Upper lobe of left lung (tissue), 4 donors: ENCODE data around the gene ENOX1.
"Not testable (repeated sequence)": the region's sequence is repeated elsewhere in the genome, so short reads cannot be mapped to it uniquely, and the experiment has no call there.

Experiments used
- EP300 ChIP-seq, 4 donors: sonication (generic); formaldehyde crosslinking; IDR thresholded peaks; one replicate each; pipeline ENCODE4 v1.5.1; 2017; ENCODE audit warnings: antibody characterized with exemption in 4 of 4, control low read depth in 2 of 4
- POLR2A ChIP-seq, 4 donors: fragments of 450-650 bp; IDR thresholded peaks; one replicate each; pipeline ENCODE4 v1.5.1; 2016 to 2017; ENCODE audit warnings: antibody characterized with exemption in 4 of 4, mild to moderate bottlenecking in 2 of 4
- POLR2AphosphoS5 ChIP-seq, 2 donors: sonication (generic); formaldehyde crosslinking; IDR thresholded peaks; one replicate each; pipeline ENCODE4 v1.5.1; 2017; ENCODE audit warnings: antibody characterized with exemption in 2 of 2
- TF ChIP-seq, protein P1 (sequence below), 6 experiments: fragments of 450-650 bp in 4 of 6; fragments of 200-600 bp in 2 of 6; sonication (generic) in 2 of 6; IDR thresholded peaks; one replicate each; pipeline ENCODE4 v1.5.1; 2016 to 2019; ENCODE audit warnings: antibody characterized with exemption in 6 of 6

DNA sequence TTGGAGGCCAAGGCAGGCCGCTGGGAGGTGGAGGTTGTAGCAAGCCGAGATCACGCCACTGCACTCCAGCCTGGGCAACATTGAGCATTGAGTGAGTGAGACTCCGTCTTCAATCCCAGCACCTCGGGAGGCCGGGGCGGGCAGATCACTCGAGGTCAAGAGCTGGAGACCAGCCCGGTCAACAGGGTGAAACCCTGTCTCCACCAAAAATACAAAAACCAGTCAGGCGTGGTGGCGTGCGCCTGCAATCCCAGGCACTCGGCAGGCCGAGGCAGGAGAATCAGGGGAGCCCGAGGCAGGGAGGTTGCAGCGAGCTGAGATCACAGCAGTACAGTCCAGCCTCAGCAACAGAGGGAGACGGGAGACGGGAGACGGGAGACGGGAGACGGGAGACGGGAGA is 369.9 kb downstream of the ENOX1 start:
- TF ChIP-seq, protein P1, sequence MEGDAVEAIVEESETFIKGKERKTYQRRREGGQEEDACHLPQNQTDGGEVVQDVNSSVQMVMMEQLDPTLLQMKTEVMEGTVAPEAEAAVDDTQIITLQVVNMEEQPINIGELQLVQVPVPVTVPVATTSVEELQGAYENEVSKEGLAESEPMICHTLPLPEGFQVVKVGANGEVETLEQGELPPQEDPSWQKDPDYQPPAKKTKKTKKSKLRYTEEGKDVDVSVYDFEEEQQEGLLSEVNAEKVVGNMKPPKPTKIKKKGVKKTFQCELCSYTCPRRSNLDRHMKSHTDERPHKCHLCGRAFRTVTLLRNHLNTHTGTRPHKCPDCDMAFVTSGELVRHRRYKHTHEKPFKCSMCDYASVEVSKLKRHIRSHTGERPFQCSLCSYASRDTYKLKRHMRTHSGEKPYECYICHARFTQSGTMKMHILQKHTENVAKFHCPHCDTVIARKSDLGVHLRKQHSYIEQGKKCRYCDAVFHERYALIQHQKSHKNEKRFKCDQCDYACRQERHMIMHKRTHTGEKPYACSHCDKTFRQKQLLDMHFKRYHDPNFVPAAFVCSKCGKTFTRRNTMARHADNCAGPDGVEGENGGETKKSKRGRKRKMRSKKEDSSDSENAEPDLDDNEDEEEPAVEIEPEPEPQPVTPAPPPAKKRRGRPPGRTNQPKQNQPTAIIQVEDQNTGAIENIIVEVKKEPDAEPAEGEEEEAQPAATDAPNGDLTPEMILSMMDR (IDR thresholded peaks at IDR 0.05), result not testable (repeated sequence)
- not testable (repeated sequence) for TF ChIP-seq POLR2A, EP300, POLR2AphosphoS5 (IDR thresholded peaks at IDR 0.05)
